GM12891 (cell line): ENCODE measurements around the gene ESRP2.

Source experiments
- DNase-seq: peaks from one replicate; pipeline ENCODE4 v3.0.0; 2011; ENCODE audit warnings: low spot score; ENCODE audit not compliant: insufficient read length
- FAIRE-seq: peaks from 2 replicates; lab custom pipeline; 2011; peaks lifted over from hg19 to GRCh38; lab: Jason Lieb, UNC
- PAX5 ChIP-seq: IDR thresholded peaks from 2 replicates; pipeline ENCODE4 v1.6.1; 2011; ENCODE audit warnings: low read length, moderate library complexity, mild to moderate bottlenecking; ENCODE audit not compliant: insufficient read depth, severe bottlenecking
- POLR2A ChIP-seq: IDR thresholded peaks from 2 replicates; pipeline ENCODE4 v1.6.1; 2011; ENCODE audit warnings: low read depth, low read length, control low read depth
- POLR2AphosphoS5 ChIP-seq: IDR thresholded peaks from 2 replicates; pipeline ENCODE4 v1.6.1; 2011; ENCODE audit warnings: low read depth, low read length, control low read depth
- POU2F2 ChIP-seq: IDR thresholded peaks from 2 replicates; pipeline ENCODE4 v1.6.1; 2011; ENCODE audit warnings: low read depth, mild to moderate bottlenecking, control low read depth, low read length, moderate library complexity
- SPI1 ChIP-seq: IDR thresholded peaks from 2 replicates; pipeline ENCODE4 v1.6.1; 2011; ENCODE audit warnings: low read depth, low read length, control low read depth
- TAF1 ChIP-seq: IDR thresholded peaks from 2 replicates; pipeline ENCODE4 v1.6.1; 2011; ENCODE audit warnings: low read depth, low read length, control low read depth

Gene ESRP2

DNA sequence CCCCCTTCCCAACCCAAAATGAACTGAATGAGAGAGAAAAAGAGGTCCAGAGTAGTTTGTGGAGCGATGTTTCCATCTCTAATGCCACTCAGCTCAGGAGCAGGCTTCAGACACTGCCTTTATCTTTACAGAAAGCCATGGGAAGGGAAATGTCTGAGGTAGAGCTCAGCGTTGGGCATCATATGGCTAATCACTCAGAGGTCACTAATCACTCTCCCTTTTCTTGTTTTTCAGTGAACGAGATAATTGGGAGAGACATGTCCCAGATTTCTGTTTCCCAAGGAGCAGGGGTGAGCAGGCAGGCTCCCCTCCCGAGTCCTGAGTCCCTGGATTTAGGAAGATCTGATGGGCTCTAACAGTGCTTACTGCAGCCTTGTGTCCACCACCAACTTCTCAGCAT, 9.8 kb downstream of the ESRP2 start:
- no peak for DNase-seq
- no peak for FAIRE-seq
- TF ChIP-seq POLR2A (no peak), SPI1 (no peak), POU2F2 (no peak), PAX5 (no peak), TAF1 (no peak)

DNA sequence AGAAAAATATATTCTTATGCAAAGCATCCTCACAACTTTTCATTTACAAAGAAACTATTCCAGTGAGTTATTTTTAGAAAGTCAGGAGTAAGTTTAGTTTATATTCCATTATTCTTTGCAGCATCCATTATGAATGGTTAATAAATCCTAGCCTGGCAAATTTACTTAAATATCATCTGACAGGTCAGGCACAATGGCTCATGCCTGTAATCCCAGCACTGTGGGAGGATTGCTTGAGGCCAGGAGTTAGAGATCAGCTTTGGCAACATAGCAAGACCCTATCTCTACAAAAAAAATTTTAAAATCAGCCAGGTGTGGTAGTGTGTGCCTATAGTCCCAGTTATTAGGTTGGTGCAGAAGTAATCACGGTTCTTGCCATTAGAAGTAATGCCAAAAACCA, 12.9 kb downstream of the ESRP2 start:
- TF ChIP-seq POLR2AphosphoS5 (no peak), SPI1 (no peak), TAF1 (no peak), POLR2A (no peak), PAX5 (no peak), POU2F2 (no peak)
- FAIRE-seq: no peak
- DNase-seq: no peak

DNA sequence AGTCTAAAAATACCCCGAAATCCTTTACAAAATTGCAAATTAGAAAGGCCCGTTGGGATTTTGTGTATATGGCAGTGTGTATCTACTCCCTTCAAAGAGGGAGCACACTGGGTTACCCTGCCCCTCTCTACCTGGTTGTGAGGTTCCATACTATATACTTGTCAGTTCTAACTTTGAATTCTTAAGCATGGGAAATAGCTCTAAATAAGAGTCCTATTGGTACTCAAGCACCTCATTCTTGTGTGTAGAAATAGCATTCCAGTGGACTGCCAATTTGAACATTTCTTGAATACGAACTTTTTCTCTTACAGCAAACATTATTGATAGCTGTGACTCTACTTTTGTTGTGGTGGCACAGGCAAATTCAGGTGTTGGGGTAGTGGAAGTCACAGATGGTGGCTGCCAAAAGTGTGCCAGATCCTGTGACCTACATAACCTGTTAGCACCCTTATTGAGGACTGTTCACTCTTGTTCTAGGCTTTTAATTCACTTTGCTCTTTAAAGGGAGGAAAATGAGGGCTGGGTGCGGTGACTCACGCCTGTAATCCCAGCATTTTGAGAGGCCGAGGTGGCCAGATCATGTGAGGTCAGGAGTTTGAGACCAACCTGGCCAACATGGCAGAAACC, 16.1 kb downstream of the ESRP2 start:
- DNase-seq (no peak), FAIRE-seq (no peak)
- no peak for TF ChIP-seq POU2F2
- no peak for TF ChIP-seq POLR2A
- TF ChIP-seq PAX5: no peak
- TF ChIP-seq TAF1: no peak
- no peak for TF ChIP-seq POLR2AphosphoS5
- no peak for TF ChIP-seq SPI1

DNA sequence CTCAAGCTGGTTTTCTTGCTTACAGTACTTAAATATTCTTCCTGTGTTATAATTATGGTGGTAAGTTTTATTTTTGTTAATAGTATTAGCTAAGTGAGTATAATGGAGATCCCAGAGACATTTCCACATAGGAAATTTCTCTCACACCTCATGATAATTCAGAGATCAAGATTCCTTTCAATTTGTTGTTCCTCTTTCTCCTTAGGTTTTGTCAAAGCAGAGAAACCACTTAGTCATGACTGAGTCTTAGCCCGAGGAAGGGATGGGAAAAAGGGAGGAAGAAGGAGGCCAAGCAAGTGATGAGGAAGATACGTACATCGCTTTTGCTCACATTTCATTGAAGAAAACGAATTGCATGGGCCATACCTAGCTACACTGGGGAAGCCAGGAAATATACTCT, 18.4 kb downstream of the ESRP2 start:
- DNase-seq (no peak), FAIRE-seq (no peak)
- TF ChIP-seq TAF1 (no peak), SPI1 (no peak), PAX5 (no peak), POLR2A (no peak), POU2F2 (no peak), POLR2AphosphoS5 (no peak)

DNA sequence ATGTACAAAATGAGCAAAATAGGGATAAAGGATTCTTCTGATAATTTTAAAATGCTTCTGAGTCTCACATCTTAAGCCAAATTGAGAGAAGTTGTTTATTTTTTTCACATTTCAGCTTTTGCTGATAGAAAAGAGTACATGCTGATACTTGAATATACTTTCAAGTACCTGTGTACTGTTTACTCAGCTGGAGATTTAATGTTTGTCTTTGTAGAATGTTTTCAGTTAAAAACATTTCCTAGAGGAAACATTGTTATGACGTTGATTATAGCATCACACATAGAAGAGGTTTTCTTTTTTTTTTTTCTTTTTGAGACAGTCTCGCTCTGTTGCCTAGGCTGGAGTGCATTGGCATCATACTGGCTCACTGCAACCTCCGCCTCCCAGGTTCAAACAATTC, 19.7 kb downstream of the ESRP2 start:
- FAIRE-seq (no peak), DNase-seq (no peak)
- TF ChIP-seq POLR2AphosphoS5: no peak
- TF ChIP-seq POLR2A: no peak

DNA sequence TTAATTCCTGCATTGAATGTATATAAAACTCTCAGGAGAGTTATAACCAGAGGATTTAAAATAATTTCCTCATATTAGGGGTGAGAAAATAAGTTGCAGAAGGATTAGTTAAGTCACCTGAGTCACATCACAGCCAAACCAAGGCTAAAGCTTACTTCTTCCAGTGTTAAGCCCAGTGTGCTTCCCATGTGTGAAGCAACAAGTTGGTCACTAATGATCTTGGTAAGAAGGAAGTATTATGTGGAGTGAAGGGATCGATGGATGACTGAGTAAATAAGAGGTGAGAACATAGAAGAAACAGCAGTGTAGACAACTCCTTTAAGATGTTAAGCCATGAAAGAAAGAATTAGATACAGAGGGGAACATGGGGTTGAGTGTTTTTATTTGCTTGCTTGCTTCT, 20.6 kb downstream of the ESRP2 start:
- TF ChIP-seq POLR2AphosphoS5 (no peak), SPI1 (no peak), POLR2A (no peak), POU2F2 (no peak), PAX5 (no peak), TAF1 (no peak)
- DNase-seq: no peak
- FAIRE-seq: no peak

DNA sequence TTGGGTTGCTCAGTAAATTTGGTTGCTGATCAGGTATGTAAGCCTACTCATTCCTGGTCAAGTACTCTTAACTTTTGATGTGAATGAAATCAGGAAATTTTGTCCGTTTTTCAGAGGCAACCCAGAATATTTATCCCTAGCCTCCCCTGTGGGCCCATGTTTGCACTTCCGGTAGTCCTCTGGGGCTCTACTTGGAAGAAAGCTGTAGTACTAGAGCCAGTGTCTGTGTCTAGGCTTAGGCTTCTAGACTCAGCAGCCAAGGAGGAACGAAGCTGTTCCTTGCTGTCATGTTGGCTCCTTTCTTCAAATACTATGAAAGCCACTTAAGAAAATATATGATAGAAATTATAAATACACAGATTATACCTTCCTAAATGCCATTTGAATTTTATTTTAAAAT, 21.2 kb downstream of the ESRP2 start:
- no peak for FAIRE-seq
- TF ChIP-seq SPI1 (no peak), POLR2A (no peak), POLR2AphosphoS5 (no peak), POU2F2 (no peak), PAX5 (no peak), TAF1 (no peak)
- DNase-seq: no peak

DNA sequence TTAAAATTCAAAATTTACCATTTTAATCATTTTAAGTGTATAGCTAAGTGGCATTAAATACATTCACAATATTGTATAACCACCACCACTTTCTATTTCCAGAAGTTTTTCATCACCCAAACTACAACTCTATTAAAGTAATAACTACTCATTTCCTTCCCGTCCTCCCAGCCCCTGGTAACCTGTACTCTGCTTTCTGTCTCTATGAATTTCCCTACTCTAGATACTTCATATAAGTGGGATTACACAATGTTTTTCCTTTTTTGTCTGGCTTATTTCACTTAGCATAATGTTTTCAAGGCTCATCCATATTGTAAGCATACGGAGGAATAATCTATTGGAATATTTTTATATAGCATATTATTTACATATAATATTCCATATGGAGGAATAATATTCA, 29.7 kb downstream of the ESRP2 start:
- no peak for DNase-seq
- FAIRE-seq: no peak
- TF ChIP-seq PAX5 (no peak), POLR2AphosphoS5 (no peak), POU2F2 (no peak), TAF1 (no peak), POLR2A (no peak), SPI1 (no peak)

DNA sequence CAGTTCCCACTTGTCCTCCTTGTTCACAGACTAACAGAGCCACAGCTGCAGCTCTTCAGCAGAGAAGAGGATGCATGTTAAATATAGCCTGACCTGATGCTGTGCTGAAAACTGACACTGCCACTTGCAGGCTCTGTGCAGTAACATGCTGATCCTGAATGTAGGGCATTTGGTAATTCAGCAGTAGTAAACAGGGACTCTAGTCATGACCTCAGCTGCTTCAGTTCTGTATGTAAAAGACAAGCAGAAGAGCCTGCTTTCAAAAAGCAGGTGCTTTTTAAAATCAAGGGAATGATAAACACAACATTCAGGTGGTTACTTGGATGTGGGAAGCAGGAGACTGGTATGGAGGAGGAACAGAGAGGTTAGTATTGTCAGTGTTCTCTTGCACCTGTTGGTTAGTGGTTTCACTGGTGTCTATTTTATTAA, 33.8 kb downstream of the ESRP2 start:
- TF ChIP-seq SPI1: no peak
- TF ChIP-seq PAX5: no peak
- TF ChIP-seq POLR2A: no peak
- TF ChIP-seq POU2F2: no peak
- TF ChIP-seq POLR2AphosphoS5: no peak
- TF ChIP-seq TAF1: no peak
- DNase-seq (no peak), FAIRE-seq (no peak)

DNA sequence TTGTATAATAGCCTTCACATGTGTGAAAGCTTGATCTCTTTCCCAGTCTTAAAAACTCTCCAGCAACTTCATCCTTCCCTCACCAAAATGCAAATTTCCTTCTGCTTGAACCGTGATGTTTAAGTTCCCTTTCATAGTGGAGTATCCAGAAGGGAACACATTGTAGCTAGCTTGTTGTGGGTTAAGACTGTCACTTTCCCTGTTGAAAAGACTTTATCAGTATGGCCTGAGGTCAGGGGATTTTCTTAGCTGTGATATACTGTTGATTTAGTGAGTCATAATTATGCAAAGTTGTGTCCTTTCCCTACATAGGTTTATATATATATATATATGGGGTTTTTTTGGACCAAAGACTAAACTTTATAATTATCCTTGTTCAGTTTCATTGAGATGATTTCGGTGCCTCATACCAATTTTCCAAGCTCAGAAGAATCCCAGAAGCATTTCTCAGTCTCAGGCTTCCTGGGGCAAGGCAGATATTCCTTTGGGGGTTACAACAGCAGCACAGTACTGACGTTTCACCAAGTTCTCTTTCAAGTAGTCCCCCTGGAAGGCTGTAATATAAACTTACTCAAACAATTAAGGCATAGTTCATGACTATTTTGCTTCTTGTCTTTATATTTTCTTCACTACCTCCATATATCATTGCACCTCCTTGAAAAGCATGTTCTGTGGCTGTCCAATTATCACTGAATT, 35.7 kb downstream of the ESRP2 start:
- TF ChIP-seq TAF1 (no peak), POLR2A (no peak), POLR2AphosphoS5 (no peak), SPI1 (no peak), POU2F2 (no peak), PAX5 (no peak)
- no peak for FAIRE-seq
- DNase-seq: no peak
